Measurements from ENCODE around the gene CCDC78.

CCDC78 gene

DNA sequence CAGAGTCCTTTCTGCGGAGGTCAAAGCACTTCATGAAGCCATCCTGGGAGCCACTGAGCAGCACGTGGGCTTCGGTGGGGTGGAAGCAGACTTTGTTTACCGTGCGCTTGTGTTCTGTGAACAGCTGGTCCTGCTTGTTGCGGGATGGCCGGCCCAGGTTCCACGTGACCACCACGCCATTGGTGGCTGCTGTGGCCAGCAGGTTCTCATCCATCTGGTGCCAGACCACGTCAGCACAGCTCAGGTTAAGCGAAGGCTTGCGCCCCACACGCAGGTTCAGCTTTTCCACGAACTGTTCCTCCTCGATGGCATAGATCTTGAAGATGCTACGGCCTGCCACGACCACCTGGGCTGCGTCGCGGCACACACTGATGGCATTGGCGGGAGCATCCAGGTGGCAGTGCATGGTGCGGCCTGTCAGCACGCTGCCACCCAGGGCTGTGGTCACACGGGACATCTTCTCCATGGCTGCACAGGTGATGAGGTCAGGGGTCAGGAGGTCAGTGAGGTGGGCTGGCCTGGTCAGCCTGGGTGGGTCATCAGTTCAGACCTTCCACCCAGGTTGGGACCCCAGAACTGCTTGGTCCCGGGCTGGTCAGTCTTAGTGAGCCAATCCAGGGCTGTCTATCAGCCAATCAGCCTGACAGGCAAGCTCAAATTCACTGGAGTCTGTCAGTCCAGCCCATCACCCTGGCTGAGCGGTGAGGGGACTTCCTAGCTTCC is 36.9 kb downstream of the CCDC78 start:
- no peaks in the 10 kb centered on the region for H3K9me3 ChIP-seq
- H3K36me3 ChIP-seq, result peaks cover 23% of the 10 kb centered on the region
- DNase-seq, result no peak
- 0 out of 2 replicates have a peak, but pooled peaks cover 5% of the 10 kb centered on the region for H3K4me1 ChIP-seq
- TF ChIP-seq, protein P1, sequence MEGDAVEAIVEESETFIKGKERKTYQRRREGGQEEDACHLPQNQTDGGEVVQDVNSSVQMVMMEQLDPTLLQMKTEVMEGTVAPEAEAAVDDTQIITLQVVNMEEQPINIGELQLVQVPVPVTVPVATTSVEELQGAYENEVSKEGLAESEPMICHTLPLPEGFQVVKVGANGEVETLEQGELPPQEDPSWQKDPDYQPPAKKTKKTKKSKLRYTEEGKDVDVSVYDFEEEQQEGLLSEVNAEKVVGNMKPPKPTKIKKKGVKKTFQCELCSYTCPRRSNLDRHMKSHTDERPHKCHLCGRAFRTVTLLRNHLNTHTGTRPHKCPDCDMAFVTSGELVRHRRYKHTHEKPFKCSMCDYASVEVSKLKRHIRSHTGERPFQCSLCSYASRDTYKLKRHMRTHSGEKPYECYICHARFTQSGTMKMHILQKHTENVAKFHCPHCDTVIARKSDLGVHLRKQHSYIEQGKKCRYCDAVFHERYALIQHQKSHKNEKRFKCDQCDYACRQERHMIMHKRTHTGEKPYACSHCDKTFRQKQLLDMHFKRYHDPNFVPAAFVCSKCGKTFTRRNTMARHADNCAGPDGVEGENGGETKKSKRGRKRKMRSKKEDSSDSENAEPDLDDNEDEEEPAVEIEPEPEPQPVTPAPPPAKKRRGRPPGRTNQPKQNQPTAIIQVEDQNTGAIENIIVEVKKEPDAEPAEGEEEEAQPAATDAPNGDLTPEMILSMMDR (IDR thresholded peaks at IDR 0.05; ENCODE audit: low read depth, low read length), result no peak
- no peaks in the 10 kb centered on the region for H3K27me3 ChIP-seq
- H3K4me3 ChIP-seq (ENCODE audit: low read depth, low read length), result peak overlapping the region; percentile 97

- no peaks in the 10 kb centered on the region for H3K9me3 ChIP-seq
These were observed 38.7 kb downstream of the CCDC78 start for GRCh38 chr16:687499-687898.

GRCh38 chr16:686459-687260 is 39.6 kb downstream of the CCDC78 start:
- Histone ChIP-seq H3K36me3 (peaks cover 43% of the 10 kb centered on the region), H3K4me3 (ENCODE audit: low read depth, low read length) (no peak overlapping the region), H3K9me3 (no peaks in the 10 kb centered on the region), H3K27me3 (no peaks in the 10 kb centered on the region), H3K4me1 (peaks cover 7% of the 10 kb centered on the region; the same call in 1 of the 2 replicates)
- TF ChIP-seq, protein P1 (IDR thresholded peaks at IDR 0.05; ENCODE audit: low read depth, low read length), result no peak
- no peak for DNase-seq

More at GRCh38 chr16:687499-687898, 38.7 kb downstream of the CCDC78 start:
- Histone ChIP-seq H3K27me3 (no peaks in the 10 kb centered on the region), H3K36me3 (peaks cover 35% of the 10 kb centered on the region), H3K4me1 (0 out of 2 replicates have a peak, but pooled peaks cover 5% of the 10 kb centered on the region), H3K4me3 (ENCODE audit: low read depth, low read length) (no peak overlapping the region)
- TF ChIP-seq, protein P1 (IDR thresholded peaks at IDR 0.05; ENCODE audit: low read depth, low read length), result no peak
- no peak for DNase-seq

DNA sequence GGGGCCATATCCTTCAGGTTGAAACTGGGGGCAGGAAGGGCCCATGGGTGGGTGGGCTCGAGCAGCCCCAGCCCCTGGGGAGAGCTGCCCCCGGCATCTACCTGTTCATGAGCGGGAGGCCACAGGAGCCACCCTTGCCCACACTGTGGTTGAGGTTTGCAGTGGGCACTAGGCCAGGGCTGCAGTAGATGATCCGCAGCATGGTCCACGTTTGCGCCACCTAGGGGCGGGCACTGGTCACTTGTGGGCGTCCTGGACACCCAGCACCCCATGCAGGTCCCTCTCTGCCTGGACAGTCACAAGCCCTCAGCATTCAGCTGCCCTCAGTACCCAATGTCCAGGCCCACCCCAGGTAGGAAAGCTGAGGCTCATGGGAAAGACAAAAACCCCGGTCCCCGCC is 40.3 kb downstream of the CCDC78 start:
- DNase-seq, result peak; percentile 82

GRCh38 chr16:684961-685696 is 41.1 kb downstream of the CCDC78 start:
- H3K27me3 ChIP-seq, result no peaks in the 10 kb centered on the region
- H3K9me3 ChIP-seq, result no peaks in the 10 kb centered on the region
- H3K4me1 ChIP-seq, result peaks cover 12% of the 10 kb centered on the region; the same call in 1 of the 2 replicates
- TF ChIP-seq, protein P1 (IDR thresholded peaks at IDR 0.05; ENCODE audit: low read depth, low read length), result no peak
- peaks cover 51% of the 10 kb centered on the region for H3K36me3 ChIP-seq
- DNase-seq, result no peak
- H3K4me3 ChIP-seq (ENCODE audit: low read depth, low read length), result peak overlapping the region; percentile 69; the same call in 1 of the 2 replicates

More for the DNA sequence above, 40.3 kb downstream of the CCDC78 start:
- Histone ChIP-seq H3K4me1 (peaks cover 12% of the 10 kb centered on the region; the same call in 1 of the 2 replicates), H3K4me3 (ENCODE audit: low read depth, low read length) (no peak overlapping the region), H3K9me3 (no peaks in the 10 kb centered on the region), H3K27me3 (no peaks in the 10 kb centered on the region), H3K36me3 (peaks cover 50% of the 10 kb centered on the region)
- TF ChIP-seq, protein P1 (IDR thresholded peaks at IDR 0.05; ENCODE audit: low read depth, low read length), result peak; percentile 67
